ENCODE results near the gene CELF1.
"Not testable (repeated sequence)": the region's sequence is repeated elsewhere in the genome, so short reads cannot be mapped to it uniquely, and the experiment has no call there.

GRCh38 chr11:47530721-47531120, 22.2 kb downstream of the CELF1 start:
- TF ChIP-seq POLR2A, CTCF (IDR thresholded peaks at IDR 0.05): not testable (repeated sequence)
